Mesendoderm (in vitro differentiated cells): Measurements from ENCODE around the gene PSMC4.
"Not testable (repeated sequence)": the region's sequence is repeated elsewhere in the genome, so short reads cannot be mapped to it uniquely, and the experiment has no call there.

ENCODE experiments used
- DNase-seq: peaks from one replicate; pipeline ENCODE4 v3.0.0; 2013
- H2AK5ac ChIP-seq: 2 replicates; pipeline ENCODE4 v1.6.1; 2013; ENCODE audit warnings: low read length, inconsistent platforms
- H2BK120ac ChIP-seq: 2 replicates; pipeline ENCODE4 v1.6.1; 2013; ENCODE audit warnings: low read depth, mild to moderate bottlenecking, low read length, moderate library complexity, mixed read lengths
- H2BK15ac ChIP-seq: replicated peaks from 2 replicates; pipeline ENCODE4 v1.6.1; 2013; ENCODE audit warnings: low read depth, mild to moderate bottlenecking, moderate library complexity
- H2BK5ac ChIP-seq: 2 replicates; pipeline ENCODE4 v1.6.1; 2013; ENCODE audit warnings: low read length, inconsistent platforms
- H3K18ac ChIP-seq: 2 replicates; pipeline ENCODE4 v1.6.1; 2013; ENCODE audit warnings: mild to moderate bottlenecking, low read length, mixed read lengths
- H3K23ac ChIP-seq: one replicate; pipeline ENCODE4 v1.6.1; 2013; ENCODE audit warnings: low read length
- H3K27ac ChIP-seq: 2 replicates; pipeline ENCODE4 v1.5.1; 2013; ENCODE audit warnings: low read depth, mild to moderate bottlenecking, inconsistent platforms, low read length, moderate library complexity
- H3K27me3 ChIP-seq: 2 replicates; pipeline ENCODE4 v1.6.1; 2013; ENCODE audit warnings: low read length, control low read depth, mild to moderate bottlenecking, inconsistent platforms; ENCODE audit not compliant: insufficient read depth, poor library complexity
- H3K36me3 ChIP-seq: 2 replicates; pipeline ENCODE4 v1.6.1; 2013; ENCODE audit warnings: low read length, inconsistent platforms; ENCODE audit not compliant: control insufficient read depth, insufficient read depth
- H3K4ac ChIP-seq: one replicate; pipeline ENCODE4 v1.6.1; 2013; ENCODE audit warnings: low read depth, mild to moderate bottlenecking, low read length, moderate library complexity
- H3K4me1 ChIP-seq: 2 replicates; pipeline ENCODE4 v1.6.1; 2013; ENCODE audit warnings: low read depth, low read length, inconsistent platforms; ENCODE audit not compliant: control insufficient read depth
- H3K4me2 ChIP-seq: 2 replicates; pipeline ENCODE4 v1.6.1; 2013; ENCODE audit warnings: low read length
- H3K4me3 ChIP-seq: 2 replicates; pipeline ENCODE4 v1.5.1; 2013; ENCODE audit warnings: mild to moderate bottlenecking, low read length
- H3K56ac ChIP-seq: one replicate; pipeline ENCODE4 v1.6.1; 2013; ENCODE audit warnings: low read length
- H3K79me1 ChIP-seq: 2 replicates; pipeline ENCODE4 v1.6.1; 2013; ENCODE audit warnings: low read length, inconsistent platforms
- H3K79me2 ChIP-seq: 2 replicates; pipeline ENCODE4 v1.6.1; 2013; ENCODE audit warnings: mild to moderate bottlenecking, low read length; ENCODE audit not compliant: control insufficient read depth, insufficient read depth
- H3K9ac ChIP-seq: 2 replicates; pipeline ENCODE4 v1.6.1; 2013; ENCODE audit warnings: low read length, inconsistent platforms
- H4K5ac ChIP-seq: one replicate; pipeline ENCODE4 v1.6.1; 2013; ENCODE audit warnings: low read length
- H4K8ac ChIP-seq: one replicate; pipeline ENCODE4 v1.6.1; 2013; ENCODE audit warnings: low read depth, mild to moderate bottlenecking, control low read depth, low read length, moderate library complexity
- WGBS: extraction: QIAGEN DNeasy Blood & Tissue Kit; methylation state at CpG from one replicate; pipeline ENCODE4 v1.1.7; 2013; ENCODE audit warnings: low lambda C conversion rate, missing lambda C conversion rate; ENCODE audit not compliant: insufficient coverage; ENCODE audit errors: extremely low coverage; 5-methylcytosine and 5-hydroxymethylcytosine counted together

PSMC4 gene

DNA sequence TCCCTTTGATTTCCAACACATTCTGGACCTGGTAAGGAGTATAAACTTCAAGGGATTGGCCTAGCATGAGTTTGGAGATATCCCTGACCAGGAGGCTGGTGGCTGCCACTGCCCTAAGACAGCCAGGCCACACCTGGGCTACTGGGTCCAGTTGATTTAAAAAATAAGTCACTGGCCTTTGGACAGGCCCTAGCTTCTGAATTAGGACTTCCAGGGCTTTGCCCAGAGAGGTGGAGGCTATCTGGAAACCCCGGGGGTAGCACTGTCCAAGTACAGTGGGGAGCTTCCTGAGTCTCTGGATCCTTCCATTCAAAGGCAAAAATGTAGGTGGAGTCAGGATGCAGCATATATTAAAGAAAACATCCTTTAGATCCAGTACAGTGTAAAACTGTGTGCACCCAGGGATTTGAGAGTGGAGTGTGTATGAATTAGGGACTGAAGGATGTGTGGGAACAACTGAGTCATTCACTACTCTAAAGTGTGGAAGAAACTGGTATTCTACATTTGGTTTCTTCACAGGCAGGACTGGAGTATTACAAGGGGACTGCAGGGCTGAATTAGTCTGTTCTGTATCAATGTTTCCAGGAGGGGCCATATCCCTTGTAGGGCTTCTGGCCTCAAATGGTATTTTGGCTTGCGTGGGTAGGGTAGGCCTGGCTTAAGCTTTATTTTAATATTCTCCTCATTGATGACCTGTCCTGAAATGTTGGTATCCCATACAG lies 21.8 kb upstream of the PSMC4 start:
- no peak overlapping the region for H3K27ac ChIP-seq
- H3K18ac ChIP-seq: no peak overlapping the region
- no peak overlapping the region for H3K4me3 ChIP-seq
- no peak overlapping the region for H3K56ac ChIP-seq
- H3K79me1 ChIP-seq: no peaks in the 10 kb centered on the region
- H4K8ac ChIP-seq: no peak overlapping the region
- no peak overlapping the region for H2BK120ac ChIP-seq
- DNase-seq: no peak
- no peaks in the 10 kb centered on the region for H3K79me2 ChIP-seq
- no peaks in the 10 kb centered on the region for H3K36me3 ChIP-seq
- no peak overlapping the region for H3K9ac ChIP-seq
- H2AK5ac ChIP-seq: no peak overlapping the region
- H3K4me2 ChIP-seq: no peak overlapping the region
- H2BK5ac ChIP-seq: no peak overlapping the region
- no peak overlapping the region for H3K23ac ChIP-seq
- H3K4me1 ChIP-seq: no peaks in the 10 kb centered on the region
- WGBS: no CpG with 5 or more reads among the region's 2 CpGs
- no peaks in the 10 kb centered on the region for H3K27me3 ChIP-seq
- H4K5ac ChIP-seq: no peak overlapping the region
- H2BK15ac ChIP-seq: no peak overlapping the region
- no peak overlapping the region for H3K4ac ChIP-seq

DNA sequence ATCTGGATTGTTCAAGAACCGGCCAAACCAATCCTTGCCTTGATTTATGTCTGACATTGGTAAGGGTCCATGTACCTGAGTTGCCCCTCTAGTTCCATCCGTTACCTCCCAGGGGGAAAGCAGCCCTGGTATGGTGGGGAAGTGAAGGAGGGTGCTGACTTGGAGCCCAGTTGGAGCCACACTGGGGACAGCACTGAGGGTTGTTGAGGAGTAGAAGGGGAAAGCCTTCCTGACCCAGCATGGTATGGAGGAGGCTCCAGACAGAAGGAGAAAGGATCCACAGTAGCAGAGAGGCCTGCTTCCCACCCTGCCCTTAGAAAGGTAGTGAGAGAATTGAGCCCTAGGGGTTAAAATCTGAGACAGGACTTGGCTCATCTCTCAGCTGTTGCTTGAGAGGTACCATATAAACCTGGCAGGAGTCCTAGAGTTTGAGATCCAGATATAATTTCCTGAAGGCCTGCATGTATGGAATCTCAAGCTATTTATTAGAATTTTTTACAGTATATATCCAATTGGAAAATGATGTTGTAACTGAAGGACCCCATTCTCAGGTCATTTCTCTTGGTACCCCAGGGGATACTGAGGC lies 19.8 kb upstream of the PSMC4 start:
- Histone ChIP-seq H3K27ac (no peak overlapping the region), H3K4ac (no peak overlapping the region), H3K9ac (no peak overlapping the region), H4K8ac (no peak overlapping the region), H3K27me3 (no peaks in the 10 kb centered on the region), H3K79me2 (no peaks in the 10 kb centered on the region), H2BK5ac (no peak overlapping the region), H3K18ac (no peak overlapping the region), H2BK120ac (no peak overlapping the region), H4K5ac (no peak overlapping the region), H3K79me1 (no peaks in the 10 kb centered on the region), H3K4me3 (no peak overlapping the region), H3K23ac (no peak overlapping the region), H3K4me2 (no peak overlapping the region), H3K36me3 (no peaks in the 10 kb centered on the region), H3K4me1 (no peaks in the 10 kb centered on the region), H3K56ac (no peak overlapping the region), H2BK15ac (no peak overlapping the region), H2AK5ac (no peak overlapping the region)
- no CpG with 5 or more reads among the region's 2 CpGs for WGBS
- no peak for DNase-seq

DNA sequence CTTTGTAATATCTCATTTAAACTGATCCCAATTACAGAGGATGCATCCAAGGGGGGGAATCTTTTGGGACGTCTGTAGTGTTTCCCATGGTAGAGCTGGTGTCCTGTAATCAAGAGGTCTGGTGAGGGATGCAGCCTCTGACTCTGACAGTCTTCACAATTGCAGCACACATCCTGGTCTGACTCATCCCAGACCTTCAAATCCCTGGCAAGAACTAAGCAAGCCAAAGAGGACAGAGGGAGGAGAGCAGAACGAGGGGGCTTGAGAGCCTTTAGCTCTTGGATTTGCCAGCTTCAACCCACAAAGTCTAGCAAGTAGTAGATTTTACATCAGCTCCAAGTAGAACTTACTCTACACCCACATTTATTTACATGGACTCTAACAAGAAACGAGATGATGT lies 19.3 kb upstream of the PSMC4 start:
- no peak overlapping the region for H3K9ac ChIP-seq
- no peak overlapping the region for H4K8ac ChIP-seq
- no peak overlapping the region for H2AK5ac ChIP-seq
- H3K27me3 ChIP-seq: no peaks in the 10 kb centered on the region
- H4K5ac ChIP-seq: no peak overlapping the region
- no peak for DNase-seq
- no peak overlapping the region for H3K23ac ChIP-seq
- H3K27ac ChIP-seq: no peak overlapping the region
- no CpG with 5 or more reads among the region's 3 CpGs for WGBS
- H2BK120ac ChIP-seq: no peak overlapping the region
- H3K79me1 ChIP-seq: no peaks in the 10 kb centered on the region
- H3K4ac ChIP-seq: no peak overlapping the region
- H3K4me3 ChIP-seq: no peak overlapping the region
- H3K56ac ChIP-seq: no peak overlapping the region
- no peaks in the 10 kb centered on the region for H3K36me3 ChIP-seq
- H2BK5ac ChIP-seq: no peak overlapping the region
- H3K79me2 ChIP-seq: no peaks in the 10 kb centered on the region
- H3K18ac ChIP-seq: no peak overlapping the region
- no peak overlapping the region for H3K4me2 ChIP-seq
- no peaks in the 10 kb centered on the region for H3K4me1 ChIP-seq
- no peak overlapping the region for H2BK15ac ChIP-seq

DNA sequence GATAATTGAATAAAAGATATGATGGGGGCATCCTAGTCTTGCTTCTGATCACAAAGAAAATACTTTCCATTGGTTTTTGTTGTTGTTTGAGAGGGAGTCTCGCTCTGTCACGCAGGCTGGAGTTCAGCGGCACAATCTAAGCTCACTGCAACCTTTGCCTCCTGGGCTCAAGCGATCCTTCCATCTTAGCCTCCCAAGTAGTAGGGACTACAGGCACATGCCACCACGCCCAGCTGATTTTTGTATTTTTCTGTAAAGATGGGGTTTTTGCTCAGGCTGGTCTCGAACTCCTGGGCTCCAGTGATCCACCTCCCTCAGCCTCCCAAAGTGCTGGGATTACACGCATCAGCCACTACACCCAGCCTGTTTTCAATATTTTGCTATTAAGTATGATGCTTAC lies 17.1 kb upstream of the PSMC4 start:
- Histone ChIP-seq H3K4ac (no peak overlapping the region), H3K79me2 (no peaks in the 10 kb centered on the region), H3K4me2 (no peak overlapping the region), H3K4me3 (no peak overlapping the region), H2BK15ac (no peak overlapping the region), H3K23ac (no peak overlapping the region), H3K9ac (no peak overlapping the region), H3K18ac (no peak overlapping the region), H3K56ac (no peak overlapping the region), H3K36me3 (no peaks in the 10 kb centered on the region), H2BK5ac (no peak overlapping the region), H3K79me1 (no peaks in the 10 kb centered on the region), H2BK120ac (no peak overlapping the region), H4K5ac (no peak overlapping the region), H2AK5ac (no peak overlapping the region), H3K4me1 (no peaks in the 10 kb centered on the region), H4K8ac (no peak overlapping the region), H3K27me3 (no peaks in the 10 kb centered on the region), H3K27ac (no peak overlapping the region)
- no peak for DNase-seq
- no CpG with 5 or more reads among the region's 7 CpGs for WGBS

DNA sequence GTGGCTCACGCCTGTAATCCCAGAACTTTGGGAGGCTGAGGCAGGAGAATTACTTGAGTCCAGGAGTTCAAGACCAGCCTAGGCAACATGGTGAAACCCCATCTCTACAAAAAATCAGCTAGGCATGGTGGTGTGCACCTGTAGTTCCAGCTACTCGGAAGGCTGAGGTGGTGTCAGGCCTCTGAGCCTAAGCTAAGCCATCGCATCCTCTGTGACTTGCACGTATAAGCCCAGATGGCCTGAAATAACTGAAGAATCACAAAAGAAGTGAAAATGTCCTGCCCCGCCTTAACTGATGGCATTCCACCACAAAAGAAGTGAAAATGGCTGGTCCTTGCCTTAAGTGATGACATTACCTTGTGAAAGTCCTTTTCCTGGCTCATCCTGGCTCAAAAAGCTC lies 13.1 kb upstream of the PSMC4 start:
- not testable (repeated sequence) for H2AK5ac ChIP-seq, H3K23ac ChIP-seq, H2BK5ac ChIP-seq, H3K4me2 ChIP-seq, H3K79me1 ChIP-seq, H3K27ac ChIP-seq, H2BK120ac ChIP-seq, H3K36me3 ChIP-seq, H3K4me1 ChIP-seq, H3K79me2 ChIP-seq, H3K56ac ChIP-seq, H3K18ac ChIP-seq, H3K9ac ChIP-seq, H3K4ac ChIP-seq, H2BK15ac ChIP-seq, H4K5ac ChIP-seq, H4K8ac ChIP-seq, DNase-seq, H3K27me3 ChIP-seq, H3K4me3 ChIP-seq
- no CpG with 5 or more reads among the region's 5 CpGs for WGBS

DNA sequence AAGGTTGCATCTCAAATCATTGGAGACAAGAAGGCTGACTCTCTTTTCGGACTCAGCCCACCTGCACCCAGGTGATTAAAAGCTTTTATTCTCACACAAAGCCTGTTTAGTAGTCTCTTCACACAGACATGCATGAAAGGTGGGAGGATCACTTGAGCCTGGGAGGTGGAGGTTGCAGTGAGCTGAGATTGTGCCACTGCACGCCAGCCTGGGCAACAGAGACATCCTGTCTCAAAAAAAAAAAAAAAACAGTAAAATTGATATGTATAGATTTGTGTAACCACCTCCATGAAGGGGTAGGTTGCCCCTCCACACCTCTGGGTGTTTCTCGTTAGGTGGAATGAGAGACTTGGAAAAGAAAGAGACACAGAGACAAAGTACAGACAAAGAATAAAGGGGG lies 12.0 kb upstream of the PSMC4 start:
- H3K4me2 ChIP-seq, H3K4me1 ChIP-seq, H4K8ac ChIP-seq, H3K27ac ChIP-seq, H3K9ac ChIP-seq, H3K56ac ChIP-seq, H3K79me1 ChIP-seq, H3K23ac ChIP-seq, H2BK15ac ChIP-seq, H3K79me2 ChIP-seq, H2BK120ac ChIP-seq, H3K4me3 ChIP-seq, DNase-seq, H2BK5ac ChIP-seq, H3K27me3 ChIP-seq, H3K18ac ChIP-seq, H2AK5ac ChIP-seq, H3K4ac ChIP-seq, H4K5ac ChIP-seq, H3K36me3 ChIP-seq: not testable (repeated sequence)
- WGBS: no CpG with 5 or more reads among the region's 3 CpGs
